Smooth muscle cell of the brain vasculature (primary cell): ENCODE results near the gene TNS4.

ENCODE experiments used
- DNase-seq: peaks from one replicate; pipeline ENCODE4 v3.0.0-alpha.2; 2012; ENCODE audit warnings: low read depth, low spot score

The TNS4 gene

DNA sequence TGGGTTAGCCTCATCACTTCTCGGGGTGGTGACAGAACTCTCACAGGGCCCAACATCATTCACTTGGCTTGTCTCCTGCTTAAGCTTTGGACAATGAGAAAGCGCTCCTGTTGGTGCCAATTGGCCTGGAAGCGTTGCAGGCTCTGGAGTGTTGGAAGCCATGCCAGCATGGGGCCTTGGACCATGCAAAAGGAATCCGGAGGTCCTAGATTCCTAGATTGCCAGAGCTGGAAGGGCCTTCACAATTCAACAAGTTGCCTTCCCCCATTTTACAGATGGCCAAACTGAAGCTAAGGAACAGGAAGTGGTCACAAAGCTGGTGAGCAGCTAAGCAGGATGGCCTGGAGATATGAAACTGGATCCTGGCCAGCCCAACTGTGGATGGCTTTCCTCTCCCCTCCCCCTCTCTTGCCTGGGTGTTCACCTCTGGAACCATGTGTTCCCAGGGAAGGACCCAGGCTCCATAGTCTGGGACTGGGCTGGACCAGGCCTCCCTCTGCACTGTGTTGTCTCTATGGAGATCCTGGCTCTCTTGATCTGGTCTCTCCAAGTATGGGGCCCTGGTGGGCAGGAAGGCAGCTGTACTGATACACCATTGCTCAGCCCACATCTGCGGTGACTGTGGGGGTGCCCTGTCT lies 64.2 kb downstream of the TNS4 start:
- DNase-seq, result no peak

DNA sequence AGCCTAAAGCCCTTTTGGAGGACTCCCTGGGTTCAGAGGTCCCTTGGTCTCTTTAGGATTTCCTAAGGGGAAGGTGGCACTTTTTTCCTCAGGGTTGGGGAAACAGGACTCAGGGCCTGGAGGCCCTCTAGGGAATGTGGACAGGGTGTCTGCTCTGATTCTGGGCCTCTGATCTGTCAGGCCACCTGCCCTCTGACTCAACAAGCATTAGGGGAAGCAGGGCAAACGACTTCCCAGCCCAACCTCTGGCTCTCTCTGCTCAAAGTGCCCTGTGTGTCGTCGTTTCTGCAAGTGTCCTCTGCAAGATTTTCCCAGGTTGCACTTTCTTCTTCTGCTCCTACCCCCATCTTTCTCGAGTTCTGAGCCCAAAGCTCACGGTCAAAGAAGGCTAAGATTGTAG lies 64.8 kb downstream of the TNS4 start:
- DNase-seq, result no peak

DNA sequence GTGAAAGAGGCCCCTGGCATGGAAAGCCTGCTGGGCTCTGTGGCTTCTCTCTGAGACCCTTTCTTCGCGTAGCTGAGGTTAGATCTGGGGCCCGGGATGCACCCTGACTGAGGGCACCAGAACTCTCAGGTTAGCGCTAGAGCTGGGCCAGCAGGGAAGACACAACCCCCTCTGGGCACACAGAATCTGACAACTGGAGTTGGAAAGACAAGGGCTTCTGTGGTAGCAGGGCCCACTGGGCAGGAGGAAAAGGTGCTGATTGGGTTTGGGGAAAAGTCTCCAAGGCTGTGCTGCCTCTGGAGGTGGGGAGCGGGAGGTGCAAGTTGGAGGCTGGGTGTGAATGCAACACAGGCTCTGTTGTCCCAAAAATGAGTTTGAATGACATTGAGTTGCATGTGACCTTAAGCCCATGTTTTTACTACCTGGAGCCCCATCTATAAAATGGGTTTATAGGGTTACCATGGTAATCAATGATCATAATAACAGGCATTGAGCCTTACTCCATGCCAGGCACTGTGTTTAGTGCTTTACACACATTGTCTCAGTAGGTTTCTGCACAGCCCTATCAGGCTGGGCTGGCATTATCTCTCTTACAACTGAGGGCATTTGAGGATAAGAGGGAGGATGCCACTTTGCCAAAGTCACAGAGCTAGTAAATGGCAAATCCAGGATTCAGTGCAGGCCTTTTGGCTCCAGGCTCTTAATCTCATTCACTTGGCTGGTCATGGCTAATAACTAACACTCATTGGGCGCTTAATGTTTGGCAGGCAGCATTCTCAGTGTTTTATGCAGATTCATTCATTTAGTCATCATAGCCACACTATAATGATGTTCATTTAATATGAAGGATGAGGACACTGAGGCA lies 67.6 kb downstream of the TNS4 start:
- no peak for DNase-seq

DNA sequence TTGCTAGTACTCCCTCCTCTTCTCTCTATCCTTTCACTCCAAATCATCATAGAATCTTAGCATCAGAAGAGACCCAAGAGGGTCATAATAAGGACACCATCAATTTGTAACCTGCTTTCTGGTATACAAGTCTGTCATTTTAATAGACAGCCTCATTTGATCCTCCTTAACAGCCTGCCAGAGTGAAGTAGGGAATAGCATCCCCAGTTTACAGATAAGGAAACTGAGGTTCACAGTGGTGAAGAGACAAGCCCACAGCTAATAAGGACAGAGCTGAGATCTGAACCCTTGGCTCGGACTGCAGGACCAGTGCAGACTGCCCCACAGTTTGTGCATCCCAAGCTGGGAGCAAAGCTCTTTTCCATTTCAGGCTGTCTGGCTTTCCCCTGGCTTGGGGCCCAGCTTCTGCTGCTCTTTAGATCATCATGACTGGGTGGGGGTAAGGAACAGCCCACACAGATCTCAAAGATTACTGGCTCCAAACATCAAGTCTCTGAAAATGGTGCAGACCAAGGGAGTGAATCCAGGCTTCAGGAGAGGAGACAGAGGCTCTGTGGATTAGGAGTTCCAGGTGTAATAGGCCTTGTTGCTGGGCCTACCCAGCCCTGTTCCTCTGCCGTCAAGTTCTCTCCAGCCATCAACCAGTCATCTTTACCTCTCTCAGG lies 68.4 kb downstream of the TNS4 start:
- DNase-seq, result no peak

DNA sequence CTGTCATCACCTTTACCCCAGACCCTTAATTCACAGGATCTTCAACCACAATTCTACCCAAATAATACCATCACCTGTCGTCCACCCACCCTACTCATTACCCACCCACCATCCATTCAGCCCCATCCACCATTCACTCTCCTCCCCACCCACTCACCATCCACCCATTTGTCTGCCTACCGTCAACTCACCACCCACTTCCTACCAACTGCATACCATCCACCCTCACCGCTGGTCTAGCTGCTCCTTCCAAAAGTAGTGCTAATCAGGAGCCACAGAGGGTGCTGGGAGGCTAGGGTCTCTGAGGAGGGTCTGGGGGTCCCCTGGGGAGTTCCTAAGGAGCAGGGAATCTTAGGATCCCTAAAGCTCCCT lies 70.2 kb downstream of the TNS4 start:
- no peak for DNase-seq

DNA sequence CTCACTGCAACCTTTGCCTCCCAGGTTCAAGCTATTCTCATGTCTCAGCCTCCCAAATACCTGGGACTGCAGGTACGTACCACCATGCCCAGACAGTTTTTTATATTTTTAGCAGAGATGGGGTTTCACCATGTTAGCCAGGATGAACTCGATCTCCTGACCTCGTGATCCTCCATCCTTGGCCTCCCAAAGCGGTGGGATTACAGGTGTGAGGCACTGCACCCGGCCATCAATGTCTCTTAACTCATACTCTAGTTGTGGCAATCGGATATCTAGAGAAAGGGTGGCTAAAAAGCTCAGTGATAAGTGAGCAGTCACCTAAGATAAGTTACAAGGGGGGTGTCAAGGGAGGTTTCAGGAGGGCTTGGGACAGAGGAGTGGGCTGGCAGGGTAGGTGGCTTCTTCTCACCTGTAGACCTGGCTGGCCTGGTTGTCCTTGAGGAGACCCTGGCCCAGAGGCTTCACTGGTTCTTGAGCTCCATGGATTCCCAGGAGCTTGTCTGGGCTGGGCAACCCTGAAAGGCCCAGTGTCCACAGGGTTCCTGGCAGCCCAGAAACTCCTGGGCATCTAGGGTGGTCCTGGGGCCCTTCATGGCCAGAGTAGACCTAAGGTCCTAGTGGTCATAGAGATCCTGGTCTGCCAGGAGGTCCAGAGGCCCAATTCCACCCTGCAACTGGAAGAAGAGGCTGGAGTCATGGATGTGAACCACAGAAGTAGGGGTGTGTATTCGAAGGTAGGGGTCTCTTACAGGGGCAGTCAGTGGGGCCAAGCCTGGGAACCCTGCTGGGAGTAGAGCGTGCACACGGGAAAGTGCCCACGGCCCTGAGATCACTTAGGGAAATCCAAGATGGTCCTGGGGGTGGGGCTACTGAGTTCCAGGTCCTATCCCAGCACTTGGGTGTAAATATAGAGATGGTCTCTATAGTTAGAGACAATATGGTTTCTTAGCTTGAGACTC lies 70.9 kb downstream of the TNS4 start:
- DNase-seq, result no peak

DNA sequence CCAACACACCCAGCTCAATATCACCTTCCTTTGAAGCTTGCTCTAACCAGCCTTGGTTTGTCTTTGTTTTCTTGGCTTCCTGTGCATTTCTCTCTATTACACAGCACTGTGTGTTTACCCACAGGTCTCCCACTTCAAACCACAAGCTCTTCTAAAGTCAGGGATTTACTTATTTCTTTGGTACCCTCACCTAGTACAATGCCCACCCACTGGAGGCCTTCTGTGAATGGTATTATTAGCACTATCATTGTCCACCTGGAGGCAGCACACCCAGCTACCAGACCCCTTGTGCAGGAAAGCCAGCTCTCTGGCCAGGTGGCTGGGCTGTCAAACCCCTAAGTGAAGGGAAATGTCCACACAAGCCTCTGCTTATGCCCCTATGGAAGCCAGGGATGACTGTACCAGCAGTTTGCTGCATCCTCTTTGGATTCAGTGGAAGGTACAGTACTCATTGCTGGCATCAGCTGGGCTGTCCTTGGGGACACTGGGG lies 74.4 kb downstream of the TNS4 start:
- DNase-seq, result no peak
